ENCODE data around the gene DYNLL2. TPM values are rescaled to one million over a fixed set of nuclear protein-coding genes. Genes with fewer than 3 reads are reported as not detected.
"Not testable (repeated sequence)": the region's sequence is repeated elsewhere in the genome, so short reads cannot be mapped to it uniquely, and the experiment has no call there.

The DYNLL2 gene
- 52.3 TPM for total RNA-seq

DNA sequence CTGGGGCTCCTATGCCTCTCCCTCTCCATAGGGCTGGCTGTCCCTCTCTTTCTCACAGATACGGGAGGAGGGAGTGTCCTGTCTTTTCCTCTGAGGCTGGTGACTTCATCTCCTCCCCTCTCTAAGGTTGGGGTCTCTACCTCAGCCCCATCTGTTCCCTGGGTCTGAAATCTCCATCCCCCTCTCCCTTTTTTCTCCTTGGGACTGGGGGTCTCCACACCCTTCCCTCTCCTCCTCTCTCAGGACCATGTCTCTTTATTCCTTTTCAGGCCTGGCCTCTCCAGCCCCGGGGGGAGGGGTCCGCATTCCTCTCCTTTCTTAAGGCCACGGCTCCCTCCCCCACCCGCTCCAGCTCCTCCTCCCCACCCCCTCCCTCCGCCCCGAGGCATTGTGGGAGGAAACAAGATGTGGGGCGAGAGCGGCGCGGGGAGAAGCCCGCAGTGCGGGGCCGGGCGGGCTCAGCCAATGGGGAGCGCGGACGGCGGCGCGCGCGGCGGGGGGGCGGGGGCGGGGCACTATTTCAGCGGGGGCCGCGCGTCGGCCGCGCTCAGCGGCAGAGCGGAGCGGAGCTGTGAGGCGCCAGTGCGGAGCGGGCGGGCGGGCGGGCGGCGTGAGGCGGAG is at the start of gene DYNLL2:
Gene DYNLL2, plus strand, starts transcription at position 550 of the 621 bp plus-strand sequence. CDS start 3,672 bp downstream, outside the sequence.
- peak; percentile 92 for DNase-seq (ENCODE audit: low spot score)

GRCh38 chr17:58039975-58040374 is 43.2 kb upstream of the DYNLL2 start:
- no peak for DNase-seq (ENCODE audit: low spot score)

DNA sequence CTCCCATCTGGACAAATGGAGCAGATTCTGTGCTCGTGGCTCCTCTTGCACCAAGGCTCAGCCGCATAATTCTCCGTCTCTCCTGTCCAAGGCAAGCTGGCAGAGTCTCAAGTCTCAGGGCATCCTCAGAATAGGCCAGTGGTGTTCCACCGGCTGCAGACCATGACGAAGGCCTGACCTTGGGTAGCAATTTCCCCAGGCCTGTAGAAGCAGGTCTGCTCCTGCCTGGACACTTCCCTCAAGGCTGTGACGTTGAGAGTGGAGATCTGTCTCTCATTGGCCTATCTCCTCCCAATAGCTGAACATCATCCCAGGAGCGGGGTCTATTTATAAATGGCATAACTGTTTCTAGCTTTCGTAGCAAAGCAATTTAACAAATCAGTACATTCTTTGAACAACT is 42.8 kb upstream of the DYNLL2 start:
- no peak for DNase-seq (ENCODE audit: low spot score)

- no peak for DNase-seq (ENCODE audit: low spot score)
Observed at GRCh38 chr17:58041161-58041560, 42.1 kb upstream of the DYNLL2 start.

- no peak for DNase-seq (ENCODE audit: low spot score)
Observed at GRCh38 chr17:58043221-58044181, 39.7 kb upstream of the DYNLL2 start.

DNA sequence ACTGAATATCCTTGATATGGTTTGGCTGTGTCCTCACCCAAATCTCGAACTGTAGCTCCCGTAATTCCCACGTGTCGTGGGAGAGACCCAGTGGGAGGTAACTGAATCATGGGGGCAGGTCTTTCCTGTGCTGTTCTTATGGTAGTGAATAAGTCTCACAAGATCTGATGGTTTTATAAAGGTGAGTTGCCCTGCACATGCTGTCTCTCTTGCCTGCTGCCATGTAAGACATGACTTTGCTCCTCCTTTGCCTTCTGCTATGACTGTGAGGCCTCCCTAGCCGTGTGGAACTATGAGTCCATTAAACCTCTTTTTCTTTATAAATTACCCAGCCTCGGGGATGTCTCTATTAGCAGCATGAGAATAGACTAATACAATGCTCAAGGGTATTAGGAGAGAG is 39.0 kb upstream of the DYNLL2 start:
- not testable (repeated sequence) for DNase-seq (ENCODE audit: low spot score)

GRCh38 chr17:58046239-58047094 is 36.8 kb upstream of the DYNLL2 start:
- no peak for DNase-seq (ENCODE audit: low spot score)

- DNase-seq (ENCODE audit: low spot score), result no peak
Observed at GRCh38 chr17:58047376-58048150, 35.7 kb upstream of the DYNLL2 start.

GRCh38 chr17:58049533-58049932 is 33.7 kb upstream of the DYNLL2 start:
- DNase-seq (ENCODE audit: low spot score), result no peak

DNA sequence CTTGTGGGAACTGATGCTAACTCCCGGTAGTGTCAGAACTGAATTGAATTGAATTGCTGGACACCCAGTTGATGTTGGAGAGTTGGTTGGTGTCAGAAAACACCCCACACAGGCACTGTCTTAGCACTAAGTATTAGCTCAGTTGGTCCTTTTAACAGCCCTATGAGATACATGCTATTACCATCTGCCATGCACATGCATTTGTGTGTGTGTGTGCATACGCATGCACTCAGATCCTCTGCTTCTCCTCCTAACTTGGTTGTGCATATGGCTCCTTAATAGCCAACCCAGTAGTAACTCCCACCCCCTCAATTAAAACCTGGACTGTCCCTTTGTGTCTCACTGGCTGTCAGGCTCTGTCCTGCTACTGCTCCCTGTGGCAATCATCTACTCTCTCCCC is 32.3 kb upstream of the DYNLL2 start:
- no peak for DNase-seq (ENCODE audit: low spot score)

GRCh38 chr17:58051468-58051867 is 31.8 kb upstream of the DYNLL2 start:
- no peak for DNase-seq (ENCODE audit: low spot score)

- no peak for DNase-seq (ENCODE audit: low spot score)
Observed at GRCh38 chr17:58052407-58052806, 30.8 kb upstream of the DYNLL2 start.

DNA sequence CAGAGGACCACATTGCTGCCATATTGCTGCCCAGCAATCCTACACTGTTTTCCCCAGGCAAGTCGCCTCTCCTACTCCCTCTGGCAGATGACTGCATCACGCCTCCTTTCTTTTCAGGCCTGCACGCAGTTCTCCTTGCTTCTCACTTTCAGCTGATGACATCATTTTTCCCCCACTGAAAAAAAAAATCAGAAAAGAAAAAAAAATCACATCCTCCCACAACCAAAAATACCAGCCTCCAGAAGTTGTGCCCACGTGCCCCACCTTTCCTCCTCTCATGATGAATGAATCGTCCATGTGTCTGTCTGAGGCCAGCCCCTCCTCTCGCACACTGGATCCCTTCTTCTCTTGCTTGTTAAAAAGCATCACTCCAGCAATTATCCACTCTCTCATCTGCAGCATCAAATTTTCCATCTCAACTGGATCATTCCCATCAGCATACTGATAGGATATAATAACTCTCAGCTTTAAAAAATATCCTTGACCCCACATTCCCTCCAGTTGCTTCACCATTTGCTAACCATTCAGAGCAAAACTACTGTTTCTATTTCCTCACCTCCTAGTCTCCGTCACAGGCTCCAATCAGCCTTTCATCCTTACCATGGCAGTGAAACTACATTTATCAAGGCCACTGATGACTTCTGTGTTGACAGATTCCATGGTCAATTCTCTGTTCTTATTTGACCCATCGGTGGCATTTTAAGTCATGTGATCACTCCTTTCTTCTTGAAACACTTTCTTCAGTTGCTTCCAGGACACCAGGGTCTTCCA is 30.1 kb upstream of the DYNLL2 start:
- no peak for DNase-seq (ENCODE audit: low spot score)

- DNase-seq (ENCODE audit: low spot score), result no peak
Observed at GRCh38 chr17:58054641-58055040, 28.6 kb upstream of the DYNLL2 start.

DNA sequence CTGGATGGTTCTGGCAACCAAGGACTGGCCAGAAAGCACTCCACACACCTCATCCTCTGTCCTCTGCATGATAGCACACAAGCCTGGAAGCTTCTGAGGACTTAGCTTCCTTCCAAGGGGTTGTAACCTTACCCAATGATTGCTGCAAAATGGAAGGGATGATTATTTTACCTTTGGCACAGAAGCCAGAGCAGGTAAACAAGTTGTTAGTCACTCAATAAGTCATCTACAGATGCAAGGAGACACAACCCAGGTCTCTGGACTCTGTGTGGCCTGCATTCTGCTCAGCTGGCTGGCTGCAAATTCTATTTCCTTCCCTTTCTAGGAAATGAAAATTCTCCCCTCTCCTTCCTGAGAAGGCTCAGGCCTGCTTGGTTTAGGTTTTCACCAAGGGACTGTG is 26.7 kb upstream of the DYNLL2 start:
- no peak for DNase-seq (ENCODE audit: low spot score)

DNA sequence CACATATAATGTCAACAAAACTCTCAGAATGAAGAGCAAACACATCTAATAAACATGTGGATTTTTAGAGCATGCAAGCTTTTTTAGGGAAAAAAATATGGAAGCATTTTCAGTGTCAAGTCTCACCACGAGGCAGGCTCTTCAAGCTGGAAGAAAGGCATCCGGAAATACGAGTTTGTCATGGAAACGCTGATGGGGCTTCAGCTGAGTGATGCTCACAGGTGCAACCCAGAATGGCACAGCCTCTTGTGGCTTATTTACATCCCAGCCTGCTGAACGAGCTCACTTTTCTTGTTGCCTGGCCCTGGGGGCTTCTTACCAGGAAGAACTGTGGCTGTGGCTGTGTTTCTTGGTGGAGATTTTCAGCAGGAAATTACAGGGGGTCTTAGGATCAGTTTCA is 24.1 kb upstream of the DYNLL2 start:
- no peak for DNase-seq (ENCODE audit: low spot score)

DNA sequence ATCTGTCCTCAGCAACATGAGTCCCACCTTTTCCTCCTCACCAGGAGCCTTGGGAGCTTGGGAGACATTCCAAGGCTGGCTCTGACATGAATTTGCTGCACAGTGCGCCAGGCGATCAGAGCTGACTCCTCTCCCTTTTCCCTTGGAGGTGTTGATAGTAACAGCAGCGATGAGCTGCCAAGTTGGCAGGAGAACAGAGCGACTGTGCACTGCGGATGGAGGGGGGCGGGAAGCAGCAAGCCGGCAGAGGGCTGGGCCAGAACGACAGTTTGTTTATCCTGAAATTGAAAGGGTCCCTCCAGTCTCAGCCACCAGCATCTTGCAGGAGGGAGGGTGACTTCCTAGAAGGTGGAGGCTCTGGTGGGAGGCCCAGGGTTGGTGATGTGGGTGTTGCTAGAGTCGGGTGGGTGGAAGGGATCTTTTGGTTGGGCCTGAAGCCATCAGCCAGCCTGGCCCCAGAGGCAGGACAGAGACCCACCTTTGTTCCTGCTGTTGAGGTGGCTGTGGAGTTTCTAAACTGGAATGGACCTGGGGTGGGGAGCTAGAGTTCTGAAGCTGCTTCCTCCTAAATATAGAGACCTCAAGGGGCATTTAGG is 22.5 kb upstream of the DYNLL2 start:
- peak; percentile 60 for DNase-seq (ENCODE audit: low spot score)

DNA sequence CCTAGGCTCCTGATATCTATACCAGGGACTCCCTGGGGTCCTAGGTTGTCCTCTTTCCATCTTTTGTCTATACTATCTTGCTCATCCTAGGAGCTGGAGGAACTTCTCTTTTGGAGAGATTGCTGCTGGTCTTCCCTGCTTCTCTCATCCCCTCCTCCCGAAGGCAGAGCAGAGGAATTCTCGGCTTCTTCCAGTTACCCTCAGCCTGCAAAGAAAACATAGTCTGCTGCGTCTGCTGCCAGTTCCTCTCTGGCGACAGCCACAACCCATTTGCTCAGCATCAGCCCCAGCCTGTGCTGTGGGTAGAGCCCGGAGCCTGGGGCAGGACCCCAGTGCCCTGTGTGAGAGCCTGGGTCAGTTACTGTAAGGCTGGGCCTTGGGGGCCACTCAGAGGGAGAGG is 21.5 kb upstream of the DYNLL2 start:
- no peak for DNase-seq (ENCODE audit: low spot score)

DNA sequence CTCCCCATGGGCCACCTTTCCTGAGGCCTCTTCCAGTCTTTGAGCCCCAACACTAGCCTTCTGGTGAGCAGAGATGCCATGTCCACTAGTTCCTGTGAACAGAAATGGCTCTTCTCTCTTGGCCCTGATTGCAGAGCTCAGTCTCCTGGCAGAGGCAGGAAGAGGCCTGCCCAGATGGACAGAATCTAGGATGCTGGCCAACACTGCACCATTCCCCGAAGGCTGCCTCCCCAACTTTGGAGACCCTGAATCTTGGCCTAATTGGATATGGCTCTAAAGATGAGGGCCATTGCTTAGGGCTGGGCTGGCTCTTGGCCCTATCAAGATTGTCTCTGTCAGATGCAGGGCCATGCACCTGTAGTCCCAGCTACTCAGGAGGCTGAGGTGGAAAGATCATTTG is 18.0 kb upstream of the DYNLL2 start:
- DNase-seq (ENCODE audit: low spot score), result no peak

DNA sequence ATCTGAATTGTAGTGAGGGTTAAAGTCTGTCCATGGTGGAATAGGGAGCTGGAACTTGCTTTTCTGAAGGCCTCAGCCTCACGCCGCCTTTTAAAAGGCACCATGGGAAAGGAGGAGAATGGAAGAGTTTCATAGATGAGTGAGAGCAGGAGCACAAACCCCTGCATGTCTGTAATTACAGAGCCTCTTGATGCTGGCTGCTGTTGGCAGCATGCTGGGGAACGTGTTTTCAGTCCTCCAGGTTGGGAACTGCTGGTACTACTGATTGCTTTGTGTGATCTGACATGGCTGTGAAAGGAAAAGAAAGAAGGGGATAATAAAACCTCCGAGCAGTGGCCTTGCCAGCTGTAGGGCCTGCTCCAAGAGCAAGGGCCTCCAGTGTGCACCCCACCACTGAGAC is 16.8 kb upstream of the DYNLL2 start:
- DNase-seq (ENCODE audit: low spot score), result no peak

All from ureter (tissue), 1 donor.